Hindlimb muscle (tissue), 1 donor: ENCODE measurements around the gene TBCCD1. TPM values are rescaled to one million over a fixed set of nuclear protein-coding genes. Genes with fewer than 3 reads are reported as not detected.
A peak's percentile ranks its signal among the peaks of the same experiment; 100 is the strongest.

Experiments
- DNase-seq: peaks from one replicate; pipeline ENCODE4 v3.0.0-alpha.2; 2013
- polyA plus RNA-seq: library from polyadenylated mRNA; unstranded; fragments of 120-200 nt; gene quantifications from one replicate; pipeline ENCODE4 v1.2.1, GENCODE V29; 2013; ENCODE audit not compliant: insufficient read length

TBCCD1 gene, protein sequence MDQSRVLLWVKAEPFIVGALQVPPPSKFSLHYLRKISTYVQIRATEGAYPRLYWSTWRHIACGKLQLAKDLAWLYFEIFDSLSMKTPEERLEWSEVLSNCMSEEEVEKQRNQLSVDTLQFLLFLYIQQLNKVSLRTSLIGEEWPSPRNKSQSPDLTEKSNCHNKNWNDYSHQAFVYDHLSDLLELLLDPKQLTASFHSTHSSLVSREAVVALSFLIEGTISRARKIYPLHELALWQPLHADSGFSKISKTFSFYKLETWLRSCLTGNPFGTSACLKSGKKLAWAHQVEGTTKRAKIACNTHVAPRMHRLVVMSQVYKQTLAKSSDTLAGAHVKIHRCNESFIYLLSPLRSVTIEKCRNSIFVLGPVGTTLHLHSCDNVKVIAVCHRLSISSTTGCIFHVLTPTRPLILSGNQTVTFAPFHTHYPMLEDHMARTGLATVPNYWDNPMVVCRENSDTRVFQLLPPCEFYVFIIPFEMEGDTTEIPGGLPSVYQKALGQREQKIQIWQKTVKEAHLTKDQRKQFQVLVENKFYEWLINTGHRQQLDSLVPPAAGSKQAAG
- 11.5 TPM for polyA plus RNA-seq

DNA sequence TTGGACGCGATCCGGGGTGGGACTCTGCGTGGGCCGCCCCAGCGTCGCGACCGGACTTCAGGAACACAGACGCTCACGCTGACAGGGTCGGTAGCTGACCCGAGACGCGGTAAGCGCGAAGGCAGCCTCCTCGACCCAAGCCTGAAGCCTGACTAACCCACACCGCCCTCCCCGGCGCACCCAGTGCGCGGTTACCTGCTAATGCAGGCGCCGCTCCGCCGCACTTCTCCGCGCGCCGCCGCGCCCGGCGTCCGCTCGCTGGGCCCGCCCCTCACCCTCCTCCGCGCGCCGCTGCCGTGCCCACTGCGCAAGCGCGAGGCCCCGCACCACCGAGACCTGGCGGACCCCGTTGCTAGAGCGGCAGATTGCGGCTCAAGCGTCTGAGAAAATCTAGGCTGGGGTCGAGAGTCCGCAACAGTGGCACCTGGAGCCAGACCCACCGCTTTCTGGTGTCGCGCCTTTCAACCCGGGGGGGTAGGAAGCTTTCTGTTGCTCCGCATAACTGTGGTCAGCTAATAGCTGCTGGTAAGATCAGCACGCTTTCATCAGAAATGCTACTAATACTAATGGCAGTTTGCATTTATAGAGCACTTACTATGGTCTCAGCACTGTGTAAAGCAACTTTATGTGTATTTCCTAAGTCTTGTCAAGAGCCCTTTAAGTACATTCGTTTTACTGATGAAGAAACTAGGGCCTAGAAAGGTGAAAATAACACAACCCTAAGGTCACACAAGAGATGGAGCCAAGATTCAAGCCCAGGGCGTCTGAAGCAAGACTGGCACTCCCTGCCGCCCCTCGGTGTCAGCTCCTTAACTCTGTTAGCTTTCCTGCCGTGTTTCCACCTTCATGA lies at the start of gene TBCCD1:
Gene TBCCD1, minus strand, starts transcription at position 268 of the 850 bp plus-strand sequence. CDS start 3,010 bp downstream, outside the sequence.
- DNase-seq = peak; percentile 95

GRCh38 chr3:186616299-186616617 lies 49.1 kb upstream of the TBCCD1 start:
- no peak for DNase-seq

- DNase-seq = peak; percentile 74
Observed at GRCh38 chr3:186614597-186615483, 47.7 kb upstream of the TBCCD1 start.

DNA sequence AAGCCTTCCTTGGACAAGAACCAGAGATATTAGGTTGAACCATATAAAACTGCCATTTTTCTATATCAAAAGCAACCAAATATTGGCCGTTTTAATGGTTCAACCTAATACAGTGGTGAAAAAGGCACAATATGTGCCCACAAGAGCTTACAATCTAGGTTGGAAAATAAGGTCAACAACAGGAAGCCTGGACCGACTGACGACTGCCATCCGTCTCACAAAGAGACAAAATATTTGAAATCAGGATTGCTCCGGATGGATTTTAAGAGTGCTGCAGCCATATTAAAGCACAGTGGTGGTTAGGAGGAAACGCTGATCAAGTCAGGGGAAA lies 47.1 kb upstream of the TBCCD1 start:
- DNase-seq = no peak

DNA sequence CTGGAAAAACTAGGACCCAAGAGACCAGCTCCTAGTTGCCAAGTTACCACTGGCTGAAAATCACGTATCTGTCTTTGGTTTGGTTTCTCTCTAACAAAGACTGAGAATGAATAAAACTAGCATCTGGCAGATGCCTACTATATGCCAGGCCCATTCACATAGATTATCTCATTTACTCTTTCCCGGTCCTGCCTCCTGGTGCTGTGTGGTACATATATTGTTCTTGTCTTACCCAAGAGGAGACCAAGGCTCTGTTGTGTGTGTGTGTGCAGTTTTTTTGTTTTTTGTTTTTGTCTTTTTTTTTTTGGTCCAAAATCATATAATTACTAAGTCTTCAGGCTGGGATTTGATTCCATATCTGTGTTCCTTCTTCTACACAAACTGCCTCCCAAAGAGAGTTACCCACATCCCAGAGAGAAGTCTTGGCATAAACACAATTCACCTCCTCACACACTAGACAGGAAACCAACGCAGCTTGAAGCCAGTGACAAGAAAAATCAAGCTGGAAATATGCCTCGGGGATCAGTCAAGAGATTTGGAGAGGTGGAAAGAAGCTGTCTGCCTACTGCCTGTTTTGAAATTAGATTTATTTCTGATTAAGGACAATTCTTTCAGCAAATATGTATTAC lies 46.6 kb upstream of the TBCCD1 start:
- DNase-seq = no peak

DNA sequence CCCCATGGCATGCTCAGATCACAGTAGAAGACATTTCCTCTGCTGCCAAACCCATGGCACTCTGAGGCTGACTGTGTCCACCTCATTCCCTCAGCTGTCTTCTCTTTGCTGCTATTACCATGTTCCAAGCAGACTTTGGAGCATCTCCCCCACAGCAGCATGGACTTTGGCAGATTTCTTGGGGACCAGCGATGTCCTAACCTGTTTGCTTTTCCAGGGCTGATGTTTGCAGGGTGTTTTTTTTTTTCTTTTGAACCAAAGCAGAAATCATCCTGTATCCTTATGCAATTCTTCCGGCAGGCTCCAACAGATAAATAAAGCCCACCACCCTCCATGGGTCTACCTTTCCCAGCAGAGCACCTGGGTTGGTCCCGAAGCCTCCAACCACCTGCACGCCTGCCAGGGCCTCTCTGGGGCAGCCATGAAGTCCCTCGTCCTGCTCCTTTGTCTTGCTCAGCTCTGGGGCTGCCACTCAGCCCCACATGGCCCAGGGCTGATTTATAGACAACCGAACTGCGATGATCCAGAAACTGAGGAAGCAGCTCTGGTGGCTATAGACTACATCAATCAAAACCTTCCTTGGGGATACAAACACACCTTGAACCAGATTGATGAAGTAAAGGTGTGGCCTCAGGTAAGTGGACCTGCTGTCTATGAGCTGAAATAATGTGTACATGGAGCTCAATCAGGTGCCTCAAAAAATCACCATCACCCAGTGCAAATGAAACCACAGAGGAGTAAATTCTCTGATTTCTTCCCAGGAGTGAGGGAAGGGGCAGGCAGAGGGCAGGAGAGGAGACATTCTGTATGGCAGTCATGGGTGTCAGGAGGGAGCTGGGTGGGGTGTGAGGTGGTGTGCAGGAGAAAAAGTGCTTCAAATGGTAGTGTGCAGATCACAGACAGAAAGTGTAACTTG lies 45.8 kb upstream of the TBCCD1 start, which contains the start of gene AHSG:
Gene AHSG, plus strand, starts transcription at position 340 of the 916 bp plus-strand sequence. Its CDS starts 82 bp downstream, at position 422.
- no peak for DNase-seq

GRCh38 chr3:186612065-186612464 lies 44.9 kb upstream of the TBCCD1 start:
- no peak for DNase-seq

- DNase-seq = no peak
Observed at GRCh38 chr3:186609247-186609868, 42.2 kb upstream of the TBCCD1 start.

DNA sequence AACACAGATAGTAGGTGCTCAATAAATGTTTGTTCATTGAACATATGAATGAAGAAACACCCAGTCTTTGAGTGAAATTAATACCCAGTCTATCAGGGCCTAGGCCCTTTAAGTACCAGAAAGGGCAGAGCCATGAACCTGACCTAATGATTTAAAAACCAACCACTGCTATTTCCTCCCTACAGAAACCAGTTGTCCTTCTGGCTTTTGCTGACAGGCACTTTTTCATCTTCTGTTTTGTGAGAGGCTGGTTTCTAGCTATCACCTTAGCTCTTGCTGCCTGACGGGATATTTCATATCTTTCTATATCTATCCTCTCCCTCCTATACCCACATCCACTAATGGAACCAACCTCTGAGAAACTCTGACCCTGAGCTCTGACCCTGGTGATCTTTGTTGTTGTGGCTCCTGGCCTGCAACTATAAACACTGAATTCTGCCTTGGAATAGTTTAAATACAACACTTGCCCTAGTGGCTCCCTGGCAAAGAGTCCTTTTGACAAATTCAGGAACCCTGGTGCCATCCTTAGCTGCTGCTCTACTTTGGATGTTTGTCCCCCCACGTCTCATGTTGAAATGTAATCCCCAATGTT lies 41.6 kb upstream of the TBCCD1 start:
- DNase-seq = no peak

- no peak for DNase-seq
Observed at GRCh38 chr3:186605561-186606545, 38.7 kb upstream of the TBCCD1 start.

- no peak for DNase-seq
Observed at GRCh38 chr3:186605078-186605477, 37.9 kb upstream of the TBCCD1 start.

GRCh38 chr3:186603159-186603558 lies 36.0 kb upstream of the TBCCD1 start:
- no peak for DNase-seq

GRCh38 chr3:186600896-186601295 lies 33.8 kb upstream of the TBCCD1 start:
- DNase-seq = no peak

DNA sequence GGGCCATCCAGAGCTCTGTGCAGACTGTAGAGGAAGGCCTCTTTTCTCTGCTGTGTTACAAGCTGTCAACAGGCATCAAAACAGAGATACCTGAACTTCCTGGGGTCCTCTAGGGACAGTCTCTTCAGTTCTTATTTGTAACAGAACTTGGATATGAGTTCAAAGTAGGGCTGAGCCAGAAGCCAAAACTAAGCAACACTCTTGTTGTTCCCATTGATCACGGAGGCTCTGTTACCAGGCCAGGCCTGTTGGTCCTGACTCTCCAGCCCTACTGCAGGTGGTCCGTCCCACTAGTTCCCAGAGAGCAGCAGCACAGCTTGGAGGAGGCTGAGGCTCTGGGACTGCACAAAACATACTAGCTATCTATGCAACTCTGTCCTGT lies 32.6 kb upstream of the TBCCD1 start:
- DNase-seq = no peak

DNA sequence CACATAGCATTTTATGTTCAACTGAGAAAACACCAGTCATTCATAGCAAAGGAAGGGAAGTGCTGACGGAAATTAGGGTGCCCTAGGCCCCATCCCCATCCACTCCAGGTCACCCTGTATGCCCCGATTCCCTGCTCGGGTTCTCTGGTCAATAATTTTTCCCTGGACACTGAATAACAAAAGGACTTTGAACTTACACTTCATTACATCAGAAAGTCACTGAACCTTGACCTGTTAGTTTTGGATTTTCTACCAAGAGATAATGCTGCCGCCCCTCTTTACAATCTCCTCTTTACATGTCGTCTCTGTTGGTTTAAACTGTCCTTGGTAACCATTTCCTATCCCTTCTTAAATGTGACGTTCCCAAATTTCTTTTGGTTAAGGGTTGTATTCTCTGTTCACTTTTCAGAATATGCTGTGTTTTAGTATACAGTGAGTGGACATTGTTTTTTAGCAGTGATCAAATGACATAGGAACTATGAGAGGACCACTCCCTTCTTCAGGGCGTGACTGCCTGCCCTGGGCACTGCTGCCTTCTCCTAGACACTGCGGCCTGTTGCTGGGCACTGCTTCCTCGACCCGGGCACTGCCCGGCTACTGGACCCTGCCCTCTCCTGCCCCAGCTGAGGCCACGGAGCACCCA lies 32.1 kb upstream of the TBCCD1 start:
- no peak for DNase-seq

DNA sequence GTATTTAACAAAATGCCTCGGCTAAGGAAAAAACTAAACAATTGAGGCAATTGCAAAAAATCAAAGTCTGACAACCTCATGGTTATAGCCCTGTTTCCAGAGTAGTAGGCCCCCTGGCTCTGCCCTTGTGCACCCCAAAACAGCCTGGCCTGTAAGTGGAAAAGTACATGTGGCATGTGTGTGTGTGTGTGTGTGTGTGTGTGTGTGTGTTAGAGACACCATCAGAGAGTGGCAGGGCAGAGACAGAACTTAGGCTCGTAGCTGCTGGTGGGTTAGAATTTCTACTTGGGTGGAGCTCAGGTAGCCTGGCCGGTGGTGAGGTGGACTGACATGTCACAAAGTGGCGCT lies 31.6 kb upstream of the TBCCD1 start:
- DNase-seq = no peak

DNA sequence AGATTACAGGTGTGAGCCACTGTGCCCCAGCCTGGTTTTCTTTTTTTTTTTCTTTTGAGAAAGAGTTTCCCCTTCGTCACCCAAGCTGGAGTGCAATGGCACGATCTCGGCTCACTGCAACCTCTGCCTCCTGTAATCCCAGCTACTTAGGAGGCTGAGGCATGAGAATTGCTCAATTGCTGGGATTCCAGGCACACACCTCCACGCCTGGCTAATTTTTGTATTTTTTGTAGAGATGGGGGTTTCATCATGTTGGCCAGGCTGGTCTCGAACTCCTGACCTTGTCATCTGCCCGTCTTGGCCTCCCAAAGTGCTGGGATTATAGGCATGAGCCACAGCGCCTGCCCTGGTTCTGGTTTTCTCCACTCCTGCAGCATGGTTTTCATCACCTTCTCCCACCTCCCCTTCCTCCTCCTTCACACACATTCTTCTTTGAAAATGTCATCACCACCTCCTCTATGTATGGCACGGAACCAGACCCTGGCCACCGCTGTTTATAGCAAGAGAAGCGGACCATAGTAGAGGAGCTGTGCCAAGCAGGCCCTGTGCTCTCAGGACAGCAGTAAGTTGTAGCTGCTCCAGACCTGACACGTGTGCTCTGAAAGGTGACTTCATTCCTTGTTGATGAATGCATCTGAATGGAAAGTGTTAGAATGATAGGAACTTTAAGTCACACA lies 31.1 kb upstream of the TBCCD1 start:
- no peak for DNase-seq
